K562 (cell line): ENCODE results near the gene TMIGD2. TPM values are rescaled to one million over a fixed set of nuclear protein-coding genes. Genes with fewer than 3 reads are reported as not detected.
A peak's percentile ranks its signal among the peaks of the same experiment; 100 is the strongest.

Experiments used
- ATAC-seq: fragments of 200-7000 bp; cut with Tn5 transposase; 3 replicates; pipeline ENCODE4 v1.9.1; 2020; ENCODE audit warnings: moderate library complexity
- BruUV-seq: library from RNA; stranded (reverse); fragments of 400-500 nt; replicated peaks from 2 replicates; lab custom pipeline; 2021; lab: Mats Ljungman, UMichigan
- CTCF ChIA-PET: fragments of 300-600 bp; formaldehyde crosslinking; extraction: SDS; loops from one replicate; lab custom pipeline; 2021; ENCODE audit warnings: low intra/inter-chr PET ratio; lab: Yijun Ruan, JAX
- POLR2A ChIA-PET: fragments of 300-600, 350-650 bp; sonication (Branson Sonifier 250); formaldehyde crosslinking; extraction: SDS; loops from one replicate; lab custom pipeline; 2021; ENCODE audit warnings: antibody characterized with exemption, inconsistent platforms; lab: Yijun Ruan, JAX
- DNase-seq, 4 experiments: peaks; one replicate each; pipeline versions ENCODE4 v3.0.0 to v3.0.0-alpha.2; 2011 to 2018; ENCODE audit warnings: low spot score in 3 of 4, mixed read lengths in 3 of 4; ENCODE audit errors: extremely low read depth in 1 of 4
- FAIRE-seq: peaks from 2 replicates; lab custom pipeline; 2011; peaks lifted over from hg19 to GRCh38; lab: Jason Lieb, UNC
- H2AFZ ChIP-seq: 2 replicates; pipeline ENCODE4 v1.6.0; 2011; ENCODE audit warnings: low read depth, low read length, control low read depth, inconsistent platforms
- H3K27ac ChIP-seq: fragments of 200-600 bp; 3 replicates; pipeline ENCODE4 v1.8.0; 2011; ENCODE audit warnings: low read depth, mild to moderate bottlenecking, control low read depth, inconsistent platforms, low read length, moderate library complexity, mixed read lengths; ENCODE audit errors: extremely low read depth
- H3K27me3 ChIP-seq, 2 experiments: fragments of 300-600 bp in 1 of 2; 2 replicates in 1 of 2; 3 replicates in 1 of 2; pipeline versions ENCODE4 v1.6.0 to v1.8.0; 2011; ENCODE audit warnings: inconsistent platforms in 2 of 2, low read length in 2 of 2, mild to moderate bottlenecking in 1 of 2, mixed read lengths in 1 of 2, moderate library complexity in 1 of 2; ENCODE audit not compliant: control insufficient read depth in 2 of 2, insufficient read depth in 2 of 2
- H3K36me3 ChIP-seq: fragments of 300-600 bp; 3 replicates; pipeline ENCODE4 v1.8.0; 2011; ENCODE audit warnings: mild to moderate bottlenecking, low read length, inconsistent platforms; ENCODE audit not compliant: control insufficient read depth, insufficient read depth
- H3K4me1 ChIP-seq, 2 experiments: fragments of 200-600 bp in 1 of 2; replicated peaks in 1 of 2; 2 replicates in 1 of 2; 3 replicates in 1 of 2; pipeline versions ENCODE4 v1.5.1 to v1.8.0; 2011; ENCODE audit warnings: inconsistent platforms in 2 of 2, low read length in 2 of 2, mild to moderate bottlenecking in 1 of 2, mixed read lengths in 1 of 2, moderate library complexity in 1 of 2; ENCODE audit not compliant: control insufficient read depth in 2 of 2, insufficient read depth in 2 of 2
- H3K4me2 ChIP-seq: 2 replicates; pipeline ENCODE4 v1.6.1; 2011; ENCODE audit warnings: low read length, control low read depth, inconsistent platforms, mixed read lengths; ENCODE audit not compliant: insufficient read depth
- H3K4me3 ChIP-seq: fragments of 200-600 bp; sonication (generic), shearing (Covaris generic); 2 replicates; pipeline ENCODE4 v1.5.1; 2016; ENCODE audit warnings: control low read depth, inconsistent platforms
- H3K79me2 ChIP-seq: fragments of 200-600 bp; 3 replicates; pipeline ENCODE4 v1.8.0; 2011; ENCODE audit warnings: low read length, inconsistent platforms; ENCODE audit not compliant: control insufficient read depth, insufficient read depth
- H3K9ac ChIP-seq, 2 experiments: 2 replicates each; pipeline versions ENCODE4 v1.6.0 to v1.6.1; 2011; ENCODE audit warnings: low read depth in 2 of 2, low read length in 2 of 2, control low read depth in 1 of 2, inconsistent platforms in 1 of 2, mild to moderate bottlenecking in 1 of 2, mixed read lengths in 1 of 2; ENCODE audit not compliant: insufficient read depth in 1 of 2
- H3K9me1 ChIP-seq: one replicate; pipeline ENCODE4 v1.6.0; 2011; ENCODE audit warnings: inconsistent platforms, mild to moderate bottlenecking, low read length, moderate library complexity; ENCODE audit not compliant: control insufficient read depth, insufficient read depth
- H3K9me3 ChIP-seq: replicated peaks from 2 replicates; pipeline ENCODE4 v1.5.1; 2011; ENCODE audit warnings: low read depth, low read length, inconsistent platforms; ENCODE audit not compliant: control insufficient read depth, insufficient read depth
- H4K20me1 ChIP-seq: replicated peaks from 2 replicates; pipeline ENCODE4 v1.6.1; 2011; ENCODE audit warnings: low read length, inconsistent platforms, mixed read lengths; ENCODE audit not compliant: control insufficient read depth, insufficient read depth
- GABPA ChIP-seq: fragments of 200-800 bp; sonication (Bioruptor generic); conservative IDR thresholded peaks from 2 replicates; pipeline ENCODE4 v1.6.1; 2016; ENCODE audit warnings: low read depth, missing genetic modification characterization, missing compliant biosample characterization
- HDAC1 ChIP-seq, 2 experiments: fragments of 450-650 bp; IDR thresholded peaks; 2 replicates each; pipeline ENCODE4 v1.6.1; 2016 to 2017; ENCODE audit warnings: inconsistent platforms in 1 of 2, mild to moderate bottlenecking in 1 of 2, moderate library complexity in 1 of 2
- MTA3 ChIP-seq: fragments of 450-650 bp; formaldehyde crosslinking; IDR thresholded peaks from 2 replicates; pipeline ENCODE4 v1.6.1; 2017; ENCODE audit warnings: mild to moderate bottlenecking, borderline replicate concordance
- MYBL2 ChIP-seq, 2 experiments: fragments of 450-650 bp in 1 of 2; sonication (generic) in 1 of 2; formaldehyde crosslinking in 1 of 2; IDR thresholded peaks; 2 replicates each; pipeline versions ENCODE4 v1.6.1 to v1.8.1; 2017 to 2022; ENCODE audit warnings: borderline replicate concordance in 1 of 2, inconsistent platforms in 1 of 2, low read depth in 1 of 2, mild to moderate bottlenecking in 1 of 2, missing genetic modification reagents in 1 of 2, moderate library complexity in 1 of 2
- SRSF1 ChIP-seq: fragments of 200-400 bp; formaldehyde crosslinking; IDR thresholded peaks from 2 replicates; pipeline ENCODE4 v1.6.1; 2017; ENCODE audit warnings: mild to moderate bottlenecking, low read depth, low read length, moderate library complexity
- WHSC1 ChIP-seq: IDR thresholded peaks from one replicate; pipeline ENCODE4 v1.6.1; 2012; ENCODE audit warnings: low read length, control low read depth, inconsistent platforms
- ZBED1 ChIP-seq: IDR thresholded peaks from 2 replicates; pipeline ENCODE4 v1.6.1; 2014
- ZBTB34 ChIP-seq: fragments of 250-450 bp; sonication (Bioruptor Pico); IDR thresholded peaks from 2 replicates; pipeline ENCODE4 v1.8.0; 2021; ENCODE audit warnings: mild to moderate bottlenecking, moderate library complexity
- ZNF174 ChIP-seq: fragments of 250-450 bp; sonication (Bioruptor Pico); IDR thresholded peaks from 2 replicates; pipeline ENCODE4 v1.4.0; 2020; ENCODE audit warnings: mild to moderate bottlenecking
- ZNF311 ChIP-seq: fragments of 250-450 bp; sonication (Bioruptor Pico); IDR thresholded peaks from 2 replicates; pipeline ENCODE4 v1.4.0; 2020; ENCODE audit warnings: mild to moderate bottlenecking, moderate library complexity
- WGBS: fragments of 100-300 bp; shearing (Covaris generic); methylation state at CpG from one replicate; pipeline ENCODE4 v1.1.6; 2016; ENCODE audit warnings: low coverage, mixed read lengths; ENCODE audit not compliant: insufficient coverage; ENCODE audit errors: missing lambda C conversion rate; 5-methylcytosine and 5-hydroxymethylcytosine counted together
- in situ Hi-C: fragments of 300-500 bp; cut with MboI; formaldehyde crosslinking; loops from 4 replicates; pipeline ENCODE4 v1.15.0; 2018; ENCODE audit warnings: inconsistent platforms, mixed read lengths
- intact Hi-C: fragments of 100-400 bp; cut with micrococcal nuclease; formaldehyde crosslinking; loops from 2 replicates; pipeline ENCODE4 v1.14.2; 2022
- polyA plus RNA-seq, 8 experiments: library from polyadenylated mRNA; depleted of rRNA in 4 of 8; stranded (reverse) in 5 of 8; unstranded in 3 of 8; fragments of >200 nt; fragmentation: Nextera tagmentation in 2 of 8; fragmentation: Illumina TruSeq in 1 of 8; extraction: Ambion mirVana in 2 of 8; extraction: Trizol in 1 of 8; gene quantifications; 2 replicates each; pipeline versions ENCODE4 v1.2.1 to v1.2.3, GENCODE V29; 2011 to 2014; ENCODE audit warnings: inconsistent platforms in 1 of 8, missing spikeins in 1 of 8
- total RNA-seq, 7 experiments: library from RNA; depleted of rRNA in 6 of 7; stranded (reverse); fragments of >200 nt in 6 of 7; fragmentation: Illumina TruSeq in 2 of 7; extraction: Trizol in 2 of 7; gene quantifications; 2 replicates each; pipeline versions ENCODE4 v1.2.1 to v1.2.3, GENCODE V29; 2011 to 2021; ENCODE audit warnings: low replicate concordance in 1 of 7
- TF ChIP-seq, protein P1 (sequence below): fragments of 450-650 bp; IDR thresholded peaks from 2 replicates; pipeline ENCODE4 v1.6.1; 2014; ENCODE audit warnings: low read depth, mild to moderate bottlenecking, moderate library complexity, borderline replicate concordance
- TF ChIP-seq, protein P2 (sequence below), 2 experiments: IDR thresholded peaks; 2 replicates each; pipeline ENCODE4 v1.6.1; 2011; ENCODE audit warnings: borderline replicate concordance in 1 of 2, control low read depth in 1 of 2, low read depth in 1 of 2, low read length in 1 of 2, mild to moderate bottlenecking in 1 of 2, mixed read lengths in 1 of 2, moderate library complexity in 1 of 2; ENCODE audit not compliant: insufficient read depth in 1 of 2, insufficient read length in 1 of 2, poor library complexity in 1 of 2, severe bottlenecking in 1 of 2; ENCODE audit errors: extremely low read depth in 1 of 2
- TF ChIP-seq, protein P3 (sequence below): fragments of 250-450 bp; sonication (Bioruptor Pico); IDR thresholded peaks from 2 replicates; pipeline ENCODE4 v1.8.0; 2022; ENCODE audit warnings: inconsistent platforms, mild to moderate bottlenecking, moderate library complexity, borderline replicate concordance

TMIGD2 gene
- total and polyA plus RNA-seq, 9 of the 15 experiments (the other 6 are each of a cell fraction or from before 2014, with no cell fraction given) = not detected

DNA sequence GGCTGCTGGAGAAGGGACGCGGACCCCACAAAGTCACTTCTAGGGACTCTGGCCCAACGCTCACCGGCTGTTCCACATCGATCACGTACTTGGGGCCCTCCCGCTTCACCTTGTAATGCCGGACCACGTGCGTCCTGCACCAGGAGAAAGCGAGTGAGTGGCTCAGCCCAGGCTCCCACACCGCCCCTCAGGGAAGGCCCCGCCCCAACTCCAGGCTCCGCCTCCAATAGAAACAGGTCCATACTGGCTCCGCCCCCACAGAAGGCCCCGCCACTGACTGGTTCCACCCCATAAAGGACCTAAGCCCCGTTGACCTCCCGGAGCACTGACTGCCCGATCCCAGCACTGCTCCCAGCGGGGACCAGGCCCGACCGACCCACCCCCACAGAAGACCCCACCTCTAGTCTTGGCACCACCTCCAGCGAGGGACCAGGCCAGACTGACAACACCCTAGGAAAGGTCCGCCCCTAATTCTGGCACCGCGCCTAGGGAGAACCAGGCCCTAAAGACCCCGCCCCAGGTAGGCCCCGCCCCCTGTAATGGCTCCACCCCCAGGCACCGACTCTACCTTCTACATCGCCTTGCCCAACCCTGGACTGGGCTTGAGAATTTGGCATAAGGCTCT, 25.2 kb upstream of the TMIGD2 start:
- no peaks in the 10 kb centered on the region for H3K9me1 ChIP-seq
- peaks cover 2 to 54% of the 10 kb centered on the region in 2 experiments; a peak in 3 of 5 replicates for H3K4me1 ChIP-seq
- FAIRE-seq (peak; percentile 98), DNase-seq (peak; percentile 90 to 97 (median 92)), ATAC-seq (peak; percentile 87)
- peak overlapping the region; percentile 95 for H2AFZ ChIP-seq
- BruUV-seq = no TSS peak
- CTCF ChIA-PET = no interaction called here
- no peaks in the 10 kb centered on the region; a peak in 1 of 5 replicates for H3K27me3 ChIP-seq
- no peaks in the 10 kb centered on the region for H3K9me3 ChIP-seq
- H3K79me2 ChIP-seq = peaks cover 19% of the 10 kb centered on the region
- POLR2A ChIA-PET = interaction anchor here (0.7 to 0.9 kb wide), 3 partner anchors 10 to 48 kb away, joined by 3 to 6 read pairs (median 6); partner anchors contain the start of gene MPND
- peaks cover 7% of the 10 kb centered on the region; the same call in 1 of the 2 replicates for H4K20me1 ChIP-seq
- under 1% methylated on average over 23 of the region's 30 CpGs for WGBS
- H3K4me2 ChIP-seq = peak overlapping the region; percentile 93
- H3K36me3 ChIP-seq = peaks cover 4% of the 10 kb centered on the region
- intact Hi-C loops = no loop called here
- H3K27ac ChIP-seq = peak overlapping the region; percentile 72
- in situ Hi-C loops = no loop called here
- H3K9ac ChIP-seq = peak overlapping the region; percentile 66 to 94
- peak overlapping the region; percentile 54 for H3K4me3 ChIP-seq
- TF ChIP-seq MTA3 = 0 out of 2 replicates have a peak, but pooled peaks have one; percentile 13
- no peak for TF ChIP-seq ZNF174
- peak in 1 of 2 experiments; percentile 90; a peak in 2 of 4 replicates for TF ChIP-seq HDAC1 (IDR thresholded peaks at IDR 0.05)
- TF ChIP-seq ZBED1 = no peak
- no peak for TF ChIP-seq ZNF311
- TF ChIP-seq SRSF1 = no peak
- no peak for TF ChIP-seq WHSC1
- no peak for TF ChIP-seq MYBL2 (IDR thresholded peaks at IDR 0.05; ENCODE audit: low read depth)
- TF ChIP-seq MYBL2 (CRISPR knock-in tag; IDR thresholded peaks at IDR 0.05; ENCODE audit: borderline replicate concordance) = no peak
- TF ChIP-seq ZBTB34 (CRISPR knock-in tag) = no peak
- TF ChIP-seq, protein P1, sequence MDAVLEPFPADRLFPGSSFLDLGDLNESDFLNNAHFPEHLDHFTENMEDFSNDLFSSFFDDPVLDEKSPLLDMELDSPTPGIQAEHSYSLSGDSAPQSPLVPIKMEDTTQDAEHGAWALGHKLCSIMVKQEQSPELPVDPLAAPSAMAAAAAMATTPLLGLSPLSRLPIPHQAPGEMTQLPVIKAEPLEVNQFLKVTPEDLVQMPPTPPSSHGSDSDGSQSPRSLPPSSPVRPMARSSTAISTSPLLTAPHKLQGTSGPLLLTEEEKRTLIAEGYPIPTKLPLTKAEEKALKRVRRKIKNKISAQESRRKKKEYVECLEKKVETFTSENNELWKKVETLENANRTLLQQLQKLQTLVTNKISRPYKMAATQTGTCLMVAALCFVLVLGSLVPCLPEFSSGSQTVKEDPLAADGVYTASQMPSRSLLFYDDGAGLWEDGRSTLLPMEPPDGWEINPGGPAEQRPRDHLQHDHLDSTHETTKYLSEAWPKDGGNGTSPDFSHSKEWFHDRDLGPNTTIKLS = peak; percentile 58
- TF ChIP-seq, protein P2, sequence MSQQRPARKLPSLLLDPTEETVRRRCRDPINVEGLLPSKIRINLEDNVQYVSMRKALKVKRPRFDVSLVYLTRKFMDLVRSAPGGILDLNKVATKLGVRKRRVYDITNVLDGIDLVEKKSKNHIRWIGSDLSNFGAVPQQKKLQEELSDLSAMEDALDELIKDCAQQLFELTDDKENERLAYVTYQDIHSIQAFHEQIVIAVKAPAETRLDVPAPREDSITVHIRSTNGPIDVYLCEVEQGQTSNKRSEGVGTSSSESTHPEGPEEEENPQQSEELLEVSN (IDR thresholded peaks at IDR 0.05; ENCODE audit: borderline replicate concordance in 1 of 2, extremely low read depth in 1 of 2, insufficient read depth in 1 of 2, insufficient read length in 1 of 2, low read depth in 1 of 2, low read length in 1 of 2, poor library complexity in 1 of 2, severe bottlenecking in 1 of 2) = peak; percentile 82 to 88
- TF ChIP-seq, protein P3, sequence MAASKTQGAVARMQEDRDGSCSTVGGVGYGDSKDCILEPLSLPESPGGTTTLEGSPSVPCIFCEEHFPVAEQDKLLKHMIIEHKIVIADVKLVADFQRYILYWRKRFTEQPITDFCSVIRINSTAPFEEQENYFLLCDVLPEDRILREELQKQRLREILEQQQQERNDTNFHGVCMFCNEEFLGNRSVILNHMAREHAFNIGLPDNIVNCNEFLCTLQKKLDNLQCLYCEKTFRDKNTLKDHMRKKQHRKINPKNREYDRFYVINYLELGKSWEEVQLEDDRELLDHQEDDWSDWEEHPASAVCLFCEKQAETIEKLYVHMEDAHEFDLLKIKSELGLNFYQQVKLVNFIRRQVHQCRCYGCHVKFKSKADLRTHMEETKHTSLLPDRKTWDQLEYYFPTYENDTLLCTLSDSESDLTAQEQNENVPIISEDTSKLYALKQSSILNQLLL = no peak
- no peak for TF ChIP-seq GABPA
